GM12878 (cell line): ENCODE measurements around the gene TMEM181. TPM values are rescaled to one million over a fixed set of nuclear protein-coding genes. Genes with fewer than 3 reads are reported as not detected.

Experiments used
- ATAC-seq: fragments of 200-7000 bp; cut with Tn5 transposase; 3 replicates; pipeline ENCODE4 v1.9.1; 2020; ENCODE audit warnings: mild to moderate bottlenecking, moderate library complexity
- BruUV-seq: library from RNA; stranded (reverse); fragments of 400-500 nt; replicated peaks from 2 replicates; lab custom pipeline; 2021; lab: Mats Ljungman, UMichigan
- CTCF ChIA-PET: fragments of 300-600 bp; sonication (Branson Sonifier 250); formaldehyde crosslinking; extraction: SDS; loops from one replicate; lab custom pipeline; 2021; ENCODE audit warnings: inconsistent platforms; lab: Yijun Ruan, JAX
- POLR2A ChIA-PET: fragments of 350-600 bp; formaldehyde crosslinking; extraction: SDS; loops from one replicate; lab custom pipeline; 2021; ENCODE audit warnings: inconsistent platforms; lab: Charles Lee
- RAD21 ChIA-PET: fragments of 300-600 bp; sonication (Branson Sonifier 250); formaldehyde crosslinking; loops from one replicate; lab custom pipeline; 2023; ENCODE audit warnings: antibody characterized with exemption; ENCODE audit not compliant: unreplicated experiment; lab: Charles Lee
- SMC1A ChIA-PET: fragments of 300-600 bp; sonication (Branson Sonifier 250); formaldehyde crosslinking; loops from one replicate; lab custom pipeline; 2023; ENCODE audit not compliant: unreplicated experiment, uncharacterized antibody; lab: Charles Lee
- DNase-seq: peaks from one replicate; pipeline ENCODE4 v3.0.0-alpha.2; 2011; ENCODE audit warnings: low read depth, low spot score
- FAIRE-seq: peaks from 3 replicates; lab custom pipeline; 2011; peaks lifted over from hg19 to GRCh38; lab: Jason Lieb, UNC
- H2AFZ ChIP-seq: 2 replicates; pipeline ENCODE4 v1.6.0; 2011; ENCODE audit warnings: low read depth, low read length, control low read depth; ENCODE audit not compliant: control insufficient read depth
- H3K27ac ChIP-seq: 2 replicates; pipeline ENCODE4 v1.5.1; 2011; ENCODE audit warnings: control low read depth; ENCODE audit not compliant: control insufficient read depth, insufficient read depth
- H3K27me3 ChIP-seq, 2 experiments: replicated peaks in 1 of 2; 2 replicates each; pipeline versions ENCODE4 v1.6.0 to v1.6.1; 2011; ENCODE audit warnings: low read length in 1 of 2; ENCODE audit not compliant: control insufficient read depth in 2 of 2, insufficient read depth in 2 of 2
- H3K36me3 ChIP-seq, 2 experiments: 2 replicates each; pipeline ENCODE4 v1.5.1; 2011; ENCODE audit warnings: low read length in 1 of 2; ENCODE audit not compliant: control insufficient read depth in 2 of 2, insufficient read depth in 2 of 2
- H3K4me1 ChIP-seq: 2 replicates; pipeline ENCODE4 v1.6.1; 2011; ENCODE audit warnings: mild to moderate bottlenecking, low read length, moderate library complexity, mixed read lengths; ENCODE audit not compliant: control insufficient read depth, insufficient read depth
- H3K4me2 ChIP-seq: 2 replicates; pipeline ENCODE4 v1.6.0; 2011; ENCODE audit warnings: control low read depth; ENCODE audit not compliant: control insufficient read depth, insufficient read depth
- H3K4me3 ChIP-seq: fragments of 200-600 bp; sonication (generic); 2 replicates; pipeline ENCODE4 v1.5.1; 2016
- H3K79me2 ChIP-seq: 2 replicates; pipeline ENCODE4 v1.6.0; 2011; ENCODE audit warnings: low read length; ENCODE audit not compliant: control insufficient read depth, insufficient read depth
- H3K9ac ChIP-seq: 2 replicates; pipeline ENCODE4 v1.8.0; 2011; ENCODE audit warnings: low read length, control low read depth, mixed read lengths; ENCODE audit not compliant: control insufficient read depth, insufficient read depth
- H3K9me3 ChIP-seq: replicated peaks from 3 replicates; pipeline ENCODE4 v1.5.1; 2011; ENCODE audit warnings: mild to moderate bottlenecking, low read length; ENCODE audit not compliant: control insufficient read depth, insufficient read depth
- H4K20me1 ChIP-seq: 2 replicates; pipeline ENCODE4 v1.6.0; 2011; ENCODE audit not compliant: control insufficient read depth, insufficient read depth
- BACH1 ChIP-seq: fragments of 450-650 bp; IDR thresholded peaks from 2 replicates; pipeline ENCODE4 v1.6.1; 2017; ENCODE audit warnings: mild to moderate bottlenecking, borderline replicate concordance
- BCL3 ChIP-seq: IDR thresholded peaks from 2 replicates; pipeline ENCODE4 v1.6.1; 2011; ENCODE audit warnings: borderline replicate concordance, low read depth, mild to moderate bottlenecking, moderate library complexity, low read length; ENCODE audit not compliant: insufficient read depth, poor library complexity, severe bottlenecking
- CEBPB ChIP-seq, 2 experiments: fragments of 150-350 bp in 1 of 2; IDR thresholded peaks; 2 replicates each; pipeline ENCODE4 v1.6.1; 2012 to 2014; ENCODE audit warnings: low read depth in 2 of 2, low read length in 2 of 2, borderline replicate concordance in 1 of 2, inconsistent platforms in 1 of 2
- CEBPZ ChIP-seq: fragments of 150-350 bp; IDR thresholded peaks from 2 replicates; pipeline ENCODE4 v1.6.1; 2016; ENCODE audit warnings: low read depth, low read length
- HCFC1 ChIP-seq: fragments of 150-350 bp; IDR thresholded peaks from 2 replicates; pipeline ENCODE4 v1.6.1; 2014; ENCODE audit warnings: low read length
- MEF2A ChIP-seq: IDR thresholded peaks from 2 replicates; pipeline ENCODE4 v1.6.1; 2011; ENCODE audit warnings: low read depth, mild to moderate bottlenecking, low read length, moderate library complexity; ENCODE audit not compliant: insufficient read depth
- MEF2B ChIP-seq: fragments of 450-650 bp; IDR thresholded peaks from 2 replicates; pipeline ENCODE4 v1.6.1; 2018; ENCODE audit warnings: mild to moderate bottlenecking, moderate library complexity; ENCODE audit not compliant: partially characterized antibody, poor library complexity, severe bottlenecking
- NFIC ChIP-seq: IDR thresholded peaks from 2 replicates; pipeline ENCODE4 v1.6.1; 2012; ENCODE audit warnings: low read depth, mild to moderate bottlenecking, inconsistent platforms, low read length, moderate library complexity
- NR2C1 ChIP-seq: fragments of 450-650 bp; IDR thresholded peaks from 2 replicates; pipeline ENCODE4 v1.6.1; 2017; ENCODE audit warnings: antibody characterized with exemption, mild to moderate bottlenecking, moderate library complexity
- NR2F1 ChIP-seq: fragments of 450-650 bp; conservative IDR thresholded peaks from 2 replicates; pipeline ENCODE4 v1.6.1; 2017; ENCODE audit warnings: mild to moderate bottlenecking
- NRF1 ChIP-seq: conservative IDR thresholded peaks from 2 replicates; pipeline ENCODE4 v1.6.1; 2011; ENCODE audit warnings: mild to moderate bottlenecking, low read depth, low read length, improper control_type of control experiment
- POU2F2 ChIP-seq: IDR thresholded peaks from 3 replicates; pipeline ENCODE4 v1.6.1; 2011; ENCODE audit warnings: low read depth, mild to moderate bottlenecking, low read length, borderline replicate concordance
- RAD21 ChIP-seq: IDR thresholded peaks from 2 replicates; pipeline ENCODE4 v1.6.1; 2011; ENCODE audit warnings: mild to moderate bottlenecking, low read depth, low read length, moderate library complexity; ENCODE audit not compliant: insufficient read depth
- SUPT20H ChIP-seq: IDR thresholded peaks from 2 replicates; pipeline ENCODE4 v1.6.1; 2011; ENCODE audit warnings: low read depth, mild to moderate bottlenecking, low read length, moderate library complexity, borderline replicate concordance; ENCODE audit not compliant: control insufficient read depth
- TCF7 ChIP-seq: IDR thresholded peaks from 2 replicates; pipeline ENCODE4 v1.6.1; 2014; ENCODE audit warnings: antibody characterized with exemption, borderline replicate concordance
- USF1 ChIP-seq: IDR thresholded peaks from 2 replicates; pipeline ENCODE4 v1.6.1; 2011; ENCODE audit warnings: borderline replicate concordance, low read depth, mild to moderate bottlenecking, moderate library complexity, mixed read lengths, low read length; ENCODE audit not compliant: insufficient read depth; ENCODE audit errors: extremely low read length
- ZNF274 ChIP-seq: IDR thresholded peaks from one replicate; pipeline ENCODE4 v1.8.0; 2011; ENCODE audit not compliant: insufficient read length, insufficient read depth
- WGBS: methylation state at CpG from one replicate; pipeline ENCODE4 v1.1.6; 2016; ENCODE audit warnings: low lambda C conversion rate; ENCODE audit not compliant: insufficient replicate concordance, insufficient coverage; ENCODE audit errors: missing lambda C conversion rate; 5-methylcytosine and 5-hydroxymethylcytosine counted together
- in situ Hi-C: fragments of 300-500 bp; cut with MboI; formaldehyde crosslinking; loops from 9 replicates; pipeline ENCODE4 v1.14.3; 2018; ENCODE audit warnings: mixed read lengths
- intact Hi-C: fragments of 100-400 bp; cut with micrococcal nuclease; formaldehyde crosslinking; loops from one replicate; pipeline ENCODE4 v1.14.2; 2022; ENCODE audit not compliant: unreplicated experiment
- polyA plus RNA-seq, 11 experiments: library from polyadenylated mRNA; depleted of rRNA in 4 of 11; unstranded in 6 of 11; stranded (reverse) in 5 of 11; fragments of >200 nt; fragmentation: Nextera tagmentation in 4 of 11; fragmentation: Illumina TruSeq in 1 of 11; extraction: Ambion mirVana in 4 of 11; extraction: Trizol in 1 of 11; gene quantifications; 1 replicate in 1 of 11; 2 replicates in 10 of 11; pipeline versions ENCODE4 v1.2.1 to v1.2.3, GENCODE V29; 2011 to 2016; ENCODE audit warnings: inconsistent platforms in 2 of 11, missing spikeins in 2 of 11, low read depth in 1 of 11
- total RNA-seq, 4 experiments: library from RNA; depleted of rRNA in 3 of 4; stranded (reverse); fragments of >200 nt in 3 of 4; fragmentation: Illumina TruSeq in 1 of 4; extraction: Trizol in 1 of 4; gene quantifications; 2 replicates each; pipeline versions ENCODE4 v1.2.1 to v1.2.3, GENCODE V29; 2013 to 2021

The TMEM181 gene
- total and polyA plus RNA-seq, 10 of the 15 experiments (the other 5 are each of a cell fraction or from before 2014, with no cell fraction given): 1.5 to 7.9 (median 5.2) TPM

GRCh38 chr6:158647501-158647900, 87.6 kb downstream of the TMEM181 start:
- peaks cover 18% of the 10 kb centered on the region for H3K79me2 ChIP-seq
- no peaks in the 10 kb centered on the region for H3K36me3 ChIP-seq
- intact Hi-C loops (loop anchor here (5.0 kb wide), 2 partner anchors 45 to 170 kb away; partner anchors contain the start of gene EZR), in situ Hi-C loops (no loop called here)
- no peak overlapping the region for H2AFZ ChIP-seq
- peaks cover 25% of the 10 kb centered on the region for H3K4me1 ChIP-seq
- H3K27ac ChIP-seq: no peak overlapping the region
- BruUV-seq: no TSS peak
- H3K27me3 ChIP-seq: no peaks in the 10 kb centered on the region
- DNase-seq (no peak), ATAC-seq (no peak), FAIRE-seq (no peak)
- no peaks in the 10 kb centered on the region for H3K9me3 ChIP-seq
- ChIA-PET SMC1A (interaction anchor here (2.6 to 5.4 kb wide), 3 partner anchors 8 to 43 kb away, joined by 11 to 41 read pairs (median 27); no protein-coding TSS in a partner anchor), RAD21 (interaction anchor here (1.6 to 2.1 kb wide), 2 partner anchors 43 to 44 kb away, joined by 3 to 7 read pairs; no protein-coding TSS in a partner anchor), CTCF (interaction anchor here (0.8 to 10.4 kb wide), 6 partner anchors 13 to 426 kb away, joined by 3 to 72 read pairs (median 4); no protein-coding TSS in a partner anchor), POLR2A (interaction anchor here (0.6 kb wide), 3 partner anchors 33 to 376 kb away, joined by 3 read pairs; no protein-coding TSS in a partner anchor)
- H4K20me1 ChIP-seq: no peaks in the 10 kb centered on the region
- no peak overlapping the region for H3K4me3 ChIP-seq
- no peak overlapping the region for H3K9ac ChIP-seq
- 85% methylated on average over 4 of the region's 4 CpGs for WGBS
- H3K4me2 ChIP-seq: no peak overlapping the region
- TF ChIP-seq BCL3: no peak
- no peak for TF ChIP-seq NR2C1
- TF ChIP-seq NRF1: no peak
- TF ChIP-seq NR2F1: no peak
- TF ChIP-seq MEF2A: no peak
- no peak for TF ChIP-seq SUPT20H
- TF ChIP-seq HCFC1: no peak
- no peak for TF ChIP-seq CEBPB (IDR thresholded peaks at IDR 0.05; ENCODE audit: borderline replicate concordance in 1 of 2, low read depth in 2 of 2, low read length in 2 of 2)
- TF ChIP-seq BACH1: no peak
- no peak for TF ChIP-seq POU2F2
- TF ChIP-seq ZNF274: no peak
- no peak for TF ChIP-seq TCF7
- no peak for TF ChIP-seq NFIC
- TF ChIP-seq USF1: no peak
- no peak for TF ChIP-seq CEBPZ
- TF ChIP-seq RAD21: no peak
- no peak for TF ChIP-seq MEF2B
